PC-3 (cell line): Measurements from ENCODE around the gene TMEM123. TPM values are rescaled to one million over a fixed set of nuclear protein-coding genes. Genes with fewer than 3 reads are reported as not detected.
"Not testable (repeated sequence)": the region's sequence is repeated elsewhere in the genome, so short reads cannot be mapped to it uniquely, and the experiment has no call there.

Experiments used
- ATAC-seq: fragments of 200-7000 bp; cut with Tn5 transposase; 2 replicates; pipeline ENCODE4 v1.9.1; 2020; ENCODE audit warnings: mild to moderate bottlenecking, moderate library complexity
- BruUV-seq: library from RNA; stranded (reverse); fragments of 400-500 nt; replicated peaks from 2 replicates; lab custom pipeline; 2021; lab: Mats Ljungman, UMichigan
- CTCF ChIA-PET: fragments of 300-600 bp; sonication (Branson Sonifier 250); formaldehyde crosslinking; loops from one replicate; lab custom pipeline; 2022; ENCODE audit warnings: antibody characterized with exemption; lab: Charles Lee
- POLR2A ChIA-PET: fragments of 300-600 bp; sonication (Branson Sonifier 250); formaldehyde crosslinking; loops from one replicate; lab custom pipeline; 2022; ENCODE audit warnings: antibody characterized with exemption; ENCODE audit not compliant: unreplicated experiment; lab: Charles Lee
- DNase-seq: peaks from one replicate; pipeline ENCODE4 v3.0.0-alpha.2; 2015
- H2AFZ ChIP-seq: fragments of 300-600 bp; sonication (generic); 2 replicates; pipeline ENCODE4 v1.6.0; 2016; ENCODE audit warnings: antibody characterized with exemption, low read length
- H3F3A ChIP-seq: fragments of 300-600 bp; sonication (generic); one replicate; pipeline ENCODE4 v1.6.0; 2017; ENCODE audit warnings: antibody characterized with exemption, low read length, control low read depth, mild to moderate bottlenecking; ENCODE audit not compliant: unreplicated experiment
- H3K27ac ChIP-seq: fragments of 300-600 bp; sonication (generic); 2 replicates; pipeline ENCODE4 v1.5.1; 2016; ENCODE audit warnings: mild to moderate bottlenecking, low read length
- H3K27me3 ChIP-seq: fragments of 300-600 bp; sonication (generic); 2 replicates; pipeline ENCODE4 v1.6.1; 2016; ENCODE audit warnings: low read length, mixed read lengths
- H3K36me3 ChIP-seq: fragments of 300-600 bp; sonication (generic); 2 replicates; pipeline ENCODE4 v1.6.1; 2016; ENCODE audit warnings: low read depth, mixed run types, low read length, mixed read lengths
- H3K4me1 ChIP-seq: fragments of 300-600 bp; sonication (generic); 2 replicates; pipeline ENCODE4 v1.5.1; 2016; ENCODE audit warnings: low read length; ENCODE audit not compliant: insufficient read depth
- H3K4me2 ChIP-seq: fragments of 300-600 bp; sonication (generic); 2 replicates; pipeline ENCODE4 v1.6.0; 2016; ENCODE audit warnings: low read length
- H3K4me3 ChIP-seq: fragments of 300-600 bp; sonication (generic); 2 replicates; pipeline ENCODE4 v1.5.1; 2016; ENCODE audit warnings: mild to moderate bottlenecking, low read length, mixed read lengths
- H3K79me2 ChIP-seq: fragments of 300-600 bp; sonication (generic); 2 replicates; pipeline ENCODE4 v1.6.1; 2017; ENCODE audit warnings: low read length, mixed read lengths
- H3K9ac ChIP-seq: fragments of 300-600 bp; sonication (generic); 2 replicates; pipeline ENCODE4 v1.6.0; 2016; ENCODE audit warnings: mild to moderate bottlenecking, low read length
- H3K9me2 ChIP-seq: fragments of 300-600 bp; sonication (generic); replicated peaks from 2 replicates; pipeline ENCODE4 v1.6.1; 2016; ENCODE audit warnings: mixed run types, low read length, mixed read lengths
- H3K9me3 ChIP-seq: fragments of 300-600 bp; sonication (generic); 2 replicates; pipeline ENCODE4 v1.6.1; 2016; ENCODE audit warnings: low read length, mixed read lengths
- H4K20me1 ChIP-seq: fragments of 300-600 bp; sonication (generic); 2 replicates; pipeline ENCODE4 v1.6.1; 2016; ENCODE audit warnings: low read length, mixed read lengths
- CTCF ChIP-seq: fragments of 300-600 bp; sonication (generic); conservative IDR thresholded peaks from 2 replicates; pipeline ENCODE4 v1.5.1; 2017; ENCODE audit warnings: antibody characterized with exemption, low read depth, mild to moderate bottlenecking, low read length
- EZH2 ChIP-seq: fragments of 300-600 bp; sonication (generic); IDR thresholded peaks from one replicate; pipeline ENCODE4 v1.6.1; 2017; ENCODE audit warnings: antibody characterized with exemption, mild to moderate bottlenecking, low read length; ENCODE audit not compliant: unreplicated experiment
- EZH2phosphoT487 ChIP-seq: fragments of 300-600 bp; sonication (generic); IDR thresholded peaks from 2 replicates; pipeline ENCODE4 v1.6.1; 2018; ENCODE audit warnings: mild to moderate bottlenecking, antibody characterized with exemption, low read length, borderline replicate concordance
- intact Hi-C: fragments of 100-400 bp; cut with micrococcal nuclease; formaldehyde crosslinking; loops from 2 replicates; pipeline ENCODE4 v1.9.0; 2023
- total RNA-seq: library from RNA; depleted of rRNA; stranded (reverse); fragments of >200 nt; gene quantifications from 2 replicates; pipeline ENCODE4 v1.2.3, GENCODE V29; 2014

Gene TMEM123
- total RNA-seq, 1 experiment from 2014 or later = 163 TPM

GRCh38 chr11:102446606-102447005, 6.0 kb downstream of the TMEM123 start:
- Histone ChIP-seq H3K27me3 (no peaks in the 10 kb centered on the region), H2AFZ (no peak overlapping the region), H3K27ac (no peak overlapping the region), H3K4me3 (no peak overlapping the region), H3K36me3 (peaks cover 38% of the 10 kb centered on the region), H3K9me3 (no peaks in the 10 kb centered on the region), H3K79me2 (peaks cover 91% of the 10 kb centered on the region), H3K4me1 (peaks cover 38% of the 10 kb centered on the region), H4K20me1 (peaks cover 43% of the 10 kb centered on the region), H3K9ac (no peak overlapping the region), H3K9me2 (no peaks in the 10 kb centered on the region), H3K4me2 (peak overlapping the region; percentile 2; the same call in 1 of the 2 replicates), H3F3A (no peaks in the 10 kb centered on the region)
- intact Hi-C loops = no loop called here
- ChIA-PET CTCF (interaction anchor here (0.6 kb wide), 1 partner anchor 32 kb away, joined by 3 read pairs; no protein-coding TSS in a partner anchor), POLR2A (no interaction called here)
- no TSS peak for BruUV-seq
- no peak for TF ChIP-seq CTCF
- TF ChIP-seq EZH2phosphoT487 = no peak
- no peak for TF ChIP-seq EZH2
- DNase-seq = peak; percentile 84
- peak; percentile 61 for ATAC-seq

- H3K4me2 ChIP-seq, ATAC-seq, H3K9me3 ChIP-seq, CTCF ChIA-PET, POLR2A ChIA-PET, H3K27ac ChIP-seq, H3F3A ChIP-seq, H3K9ac ChIP-seq, H3K27me3 ChIP-seq, intact Hi-C loops, H3K4me3 ChIP-seq, DNase-seq, BruUV-seq, H2AFZ ChIP-seq, H3K9me2 ChIP-seq: not testable (repeated sequence)
- Histone ChIP-seq H3K79me2 (peaks cover 86% of the 10 kb centered on the region), H3K4me1 (peaks cover 24% of the 10 kb centered on the region), H3K36me3 (peaks cover 38% of the 10 kb centered on the region), H4K20me1 (peaks cover 26% of the 10 kb centered on the region; the same call in 1 of the 2 replicates)
Observed at GRCh38 chr11:102444693-102445092, 7.9 kb downstream of the TMEM123 start.

- CTCF ChIA-PET = not testable (repeated sequence)
- peaks cover 20% of the 10 kb centered on the region; the same call in 1 of the 2 replicates for H4K20me1 ChIP-seq
Observed at GRCh38 chr11:102444142-102444541, 8.4 kb downstream of the TMEM123 start.

GRCh38 chr11:102439063-102439363, 13.6 kb downstream of the TMEM123 start:
- H3K4me3 ChIP-seq, H3K4me2 ChIP-seq, H3K4me1 ChIP-seq, ATAC-seq, H3K9me2 ChIP-seq, H3K27me3 ChIP-seq, BruUV-seq, H3F3A ChIP-seq, H4K20me1 ChIP-seq, intact Hi-C loops, H2AFZ ChIP-seq, H3K9me3 ChIP-seq, H3K9ac ChIP-seq, DNase-seq, H3K27ac ChIP-seq, CTCF ChIA-PET: not testable (repeated sequence)
- Histone ChIP-seq H3K79me2 (peaks cover 73% of the 10 kb centered on the region), H3K36me3 (peaks cover 28% of the 10 kb centered on the region)
- POLR2A ChIA-PET = interaction anchor here (0.6 kb wide), 1 partner anchor 35 kb away, joined by 3 read pairs; no protein-coding TSS in a partner anchor

More at GRCh38 chr11:102444142-102444541, 8.4 kb downstream of the TMEM123 start:
- H3K4me2 ChIP-seq, H3K27me3 ChIP-seq, H3K27ac ChIP-seq, intact Hi-C loops, H3K9me2 ChIP-seq, DNase-seq, H3K9me3 ChIP-seq, H3F3A ChIP-seq, BruUV-seq, H3K4me3 ChIP-seq, H2AFZ ChIP-seq, POLR2A ChIA-PET, ATAC-seq, H3K9ac ChIP-seq: not testable (repeated sequence)
- Histone ChIP-seq H3K4me1 (peaks cover 18% of the 10 kb centered on the region), H3K36me3 (peaks cover 38% of the 10 kb centered on the region), H3K79me2 (peaks cover 82% of the 10 kb centered on the region)
